ENCODE results near the gene KYAT1. TPM values are rescaled to one million over a fixed set of nuclear protein-coding genes. Genes with fewer than 3 reads are reported as not detected.

The KYAT1 gene
- total and polyA plus RNA-seq, 11 donors: 9.5 to 16.7 (median 12.6) TPM

- Histone ChIP-seq H3K4me3 (no peak overlapping the region), H3K27me3 (no peaks in the 10 kb centered on the region), H3K27ac (peak overlapping the region in 2 of 12 donors; percentile 16 to 87), H3K9me3 (no peaks in the 10 kb centered on the region), H3K36me3 (peaks cover 0 to 51% (median 44%) of the 10 kb centered on the region in 9 donors), H3K4me1 (peaks cover 0 to 20% (median 15%) of the 10 kb centered on the region in 12 donors)
- WGBS, 4 donors: 85 to 89% (median 87%) methylated on average over 24 of the region's 24 CpGs
- TF ChIP-seq POLR2A (IDR thresholded peaks at IDR 0.05): no peak
- TF ChIP-seq, protein P1, sequence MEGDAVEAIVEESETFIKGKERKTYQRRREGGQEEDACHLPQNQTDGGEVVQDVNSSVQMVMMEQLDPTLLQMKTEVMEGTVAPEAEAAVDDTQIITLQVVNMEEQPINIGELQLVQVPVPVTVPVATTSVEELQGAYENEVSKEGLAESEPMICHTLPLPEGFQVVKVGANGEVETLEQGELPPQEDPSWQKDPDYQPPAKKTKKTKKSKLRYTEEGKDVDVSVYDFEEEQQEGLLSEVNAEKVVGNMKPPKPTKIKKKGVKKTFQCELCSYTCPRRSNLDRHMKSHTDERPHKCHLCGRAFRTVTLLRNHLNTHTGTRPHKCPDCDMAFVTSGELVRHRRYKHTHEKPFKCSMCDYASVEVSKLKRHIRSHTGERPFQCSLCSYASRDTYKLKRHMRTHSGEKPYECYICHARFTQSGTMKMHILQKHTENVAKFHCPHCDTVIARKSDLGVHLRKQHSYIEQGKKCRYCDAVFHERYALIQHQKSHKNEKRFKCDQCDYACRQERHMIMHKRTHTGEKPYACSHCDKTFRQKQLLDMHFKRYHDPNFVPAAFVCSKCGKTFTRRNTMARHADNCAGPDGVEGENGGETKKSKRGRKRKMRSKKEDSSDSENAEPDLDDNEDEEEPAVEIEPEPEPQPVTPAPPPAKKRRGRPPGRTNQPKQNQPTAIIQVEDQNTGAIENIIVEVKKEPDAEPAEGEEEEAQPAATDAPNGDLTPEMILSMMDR (IDR thresholded peaks at IDR 0.05): no peak
- intact Hi-C loops (cut with DNase I): no loop called here
- DNase-seq: no peak
- no peak for ATAC-seq
These were observed 60.8 kb downstream of the KYAT1 start for GRCh38 chr9:128820665-128821583.

- H3K4me1 ChIP-seq: peaks cover 0 to 20% (median 15%) of the 10 kb centered on the region in 12 donors
- 41 to 56% (median 47%) methylated on average over 9 to 18 of the region's 18 CpGs for WGBS, 4 donors
- no peaks in the 10 kb centered on the region for H3K9me3 ChIP-seq
- TF ChIP-seq, protein P1 (IDR thresholded peaks at IDR 0.05): no peak
- no peak for TF ChIP-seq POLR2A (IDR thresholded peaks at IDR 0.05)
- peak overlapping the region in 9 of 12 donors; percentile 64 to 82 (median 74) for H3K4me3 ChIP-seq
- H3K27me3 ChIP-seq: no peaks in the 10 kb centered on the region
- ATAC-seq (peak; percentile 53 to 57 (median 56)), DNase-seq (peak in 4 of 5 donors; percentile 50 to 79 (median 66))
- intact Hi-C loops (cut with DNase I): loop anchor here in 1 of 10 donors (5.0 kb wide), 1 partner anchor 62 kb away; the partner anchor contains the start of genes KYAT1 and LRRC8A
- H3K27ac ChIP-seq: peak overlapping the region in 9 of 12 donors; percentile 1 to 95 (median 64)
- H3K36me3 ChIP-seq: peaks cover 0 to 43% (median 35%) of the 10 kb centered on the region in 9 donors
These were observed 61.8 kb downstream of the KYAT1 start for GRCh38 chr9:128819716-128820664.

DNA sequence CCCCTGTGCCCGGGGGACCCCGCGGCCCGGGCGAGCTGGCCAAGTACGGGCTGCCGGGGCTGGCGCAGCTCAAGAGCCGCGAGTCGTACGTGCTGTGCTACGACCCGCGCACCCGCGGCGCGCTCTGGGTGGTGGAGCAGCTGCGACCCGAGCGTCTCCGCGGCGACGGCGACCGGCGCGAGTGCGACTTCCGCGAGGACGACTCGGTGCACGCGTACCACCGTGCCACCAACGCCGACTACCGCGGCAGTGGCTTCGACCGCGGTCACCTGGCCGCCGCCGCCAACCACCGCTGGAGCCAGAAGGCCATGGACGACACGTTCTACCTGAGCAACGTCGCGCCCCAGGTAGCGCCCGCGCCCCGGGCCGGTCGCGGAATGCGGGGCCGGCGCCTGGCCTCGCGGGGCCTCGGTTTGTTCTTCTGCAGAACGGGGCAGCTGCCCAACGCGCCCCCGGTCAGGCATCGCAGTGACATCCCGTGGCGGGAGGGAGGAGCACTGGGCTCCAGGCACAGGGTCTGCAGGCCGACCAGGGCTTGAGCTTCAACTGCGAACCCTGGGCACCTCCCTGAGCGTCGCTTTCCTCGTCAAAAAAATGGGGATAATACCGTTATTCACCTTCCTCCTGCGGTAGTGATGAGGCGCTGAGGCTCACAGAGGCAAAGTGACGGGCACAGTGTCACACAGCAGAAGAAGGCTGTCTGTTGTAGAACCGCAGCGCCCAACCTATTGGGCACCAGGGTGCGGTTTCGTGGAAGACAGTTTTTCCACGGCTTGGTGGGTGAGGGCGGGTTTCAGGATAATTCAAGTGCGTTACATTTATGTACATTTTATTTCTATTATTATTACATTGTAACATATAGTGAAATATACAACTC, 62.7 kb downstream of the KYAT1 start:
- TF ChIP-seq, protein P1 (IDR thresholded peaks at IDR 0.05): no peak
- no peak for TF ChIP-seq POLR2A (IDR thresholded peaks at IDR 0.05)
- intact Hi-C loops (cut with DNase I): loop anchor here in 1 of 10 donors (5.0 kb wide), 1 partner anchor 63 kb away; the partner anchor contains the start of genes KYAT1 and LRRC8A
- WGBS, 4 donors: 5 to 38% (median 6%) methylated on average over 12 to 90 of the region's 90 CpGs
- H3K9me3 ChIP-seq: no peaks in the 10 kb centered on the region
- peak overlapping the region; percentile 53 to 82 (median 74) for H3K4me3 ChIP-seq
- H3K27me3 ChIP-seq: no peaks in the 10 kb centered on the region
- H3K27ac ChIP-seq: peak overlapping the region; percentile 74 to 95 (median 91)
- H3K4me1 ChIP-seq: peaks cover 0 to 20% (median 15%) of the 10 kb centered on the region in 12 donors
- peaks cover 0 to 34% (median 26%) of the 10 kb centered on the region in 9 donors for H3K36me3 ChIP-seq
- peak; percentile 34 to 73 (median 52) for DNase-seq
- peak in 1 of 4 donors; percentile 16 for ATAC-seq
